Coronary artery (tissue), 2 donors: ENCODE data around the gene ALDH4A1.

Experiments used
- DNase-seq: peaks from one replicate; pipeline ENCODE4 v3.0.0-alpha.2; 2017; ENCODE audit warnings: low spot score
- H3K27ac ChIP-seq, 2 donors: fragments of 200-600 bp; sonication (generic); one replicate each; pipeline ENCODE4 v1.5.1; 2016 to 2019
- H3K4me3 ChIP-seq: fragments of 200-600 bp; sonication (generic); 2 replicates; pipeline ENCODE4 v1.5.1; 2016; ENCODE audit warnings: mild to moderate bottlenecking, moderate library complexity
- TF ChIP-seq, protein P1 (sequence below): fragments of 200-600 bp; sonication (generic); IDR thresholded peaks from one replicate; pipeline ENCODE4 v1.5.1; 2019; ENCODE audit warnings: antibody characterized with exemption

ALDH4A1 gene

GRCh38 chr1:18902523-18903290 lies at the start of gene ALDH4A1:
Gene ALDH4A1, minus strand, starts transcription at chr1:18902555. Its CDS starts 32 bp downstream, at chr1:18902523.
- peak within 1 kb of the TSS; percentile 89 for H3K4me3 ChIP-seq
- peak within 1 kb of the TSS; percentile 86 to 93 for H3K27ac ChIP-seq
- TF ChIP-seq, protein P1, sequence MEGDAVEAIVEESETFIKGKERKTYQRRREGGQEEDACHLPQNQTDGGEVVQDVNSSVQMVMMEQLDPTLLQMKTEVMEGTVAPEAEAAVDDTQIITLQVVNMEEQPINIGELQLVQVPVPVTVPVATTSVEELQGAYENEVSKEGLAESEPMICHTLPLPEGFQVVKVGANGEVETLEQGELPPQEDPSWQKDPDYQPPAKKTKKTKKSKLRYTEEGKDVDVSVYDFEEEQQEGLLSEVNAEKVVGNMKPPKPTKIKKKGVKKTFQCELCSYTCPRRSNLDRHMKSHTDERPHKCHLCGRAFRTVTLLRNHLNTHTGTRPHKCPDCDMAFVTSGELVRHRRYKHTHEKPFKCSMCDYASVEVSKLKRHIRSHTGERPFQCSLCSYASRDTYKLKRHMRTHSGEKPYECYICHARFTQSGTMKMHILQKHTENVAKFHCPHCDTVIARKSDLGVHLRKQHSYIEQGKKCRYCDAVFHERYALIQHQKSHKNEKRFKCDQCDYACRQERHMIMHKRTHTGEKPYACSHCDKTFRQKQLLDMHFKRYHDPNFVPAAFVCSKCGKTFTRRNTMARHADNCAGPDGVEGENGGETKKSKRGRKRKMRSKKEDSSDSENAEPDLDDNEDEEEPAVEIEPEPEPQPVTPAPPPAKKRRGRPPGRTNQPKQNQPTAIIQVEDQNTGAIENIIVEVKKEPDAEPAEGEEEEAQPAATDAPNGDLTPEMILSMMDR = no peak
- DNase-seq = peak; percentile 98

- DNase-seq = no peak
Measured at GRCh38 chr1:18951818-18952391, 49.5 kb upstream of the ALDH4A1 start.

DNA sequence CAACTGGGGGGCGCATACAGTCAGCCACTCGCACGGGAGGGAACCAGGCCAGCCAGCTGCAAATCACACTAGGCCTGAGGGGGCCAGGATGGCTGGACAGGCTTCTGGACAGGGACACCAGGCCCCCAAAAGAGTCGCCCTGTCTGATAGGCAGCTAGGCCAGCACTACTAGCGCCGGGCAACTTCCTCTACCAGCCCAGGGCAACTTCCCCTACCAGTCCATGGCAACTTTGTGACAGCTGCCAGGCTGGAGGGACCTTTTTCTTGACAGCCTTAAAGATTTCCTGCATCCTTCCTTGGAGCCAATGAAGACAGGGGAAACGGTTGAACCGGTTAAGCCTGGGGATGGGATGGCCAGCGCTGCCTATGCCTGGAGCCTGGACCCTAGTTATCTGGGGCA lies 49.1 kb upstream of the ALDH4A1 start:
- Histone ChIP-seq H3K27ac (peak overlapping the region; percentile 89 to 95), H3K4me3 (peak overlapping the region; percentile 68)
- TF ChIP-seq, protein P1 = no peak
- no peak for DNase-seq

More at GRCh38 chr1:18951818-18952391, 49.5 kb upstream of the ALDH4A1 start:
- TF ChIP-seq, protein P1 = no peak
- Histone ChIP-seq H3K27ac (peak overlapping the region; percentile 89 to 95), H3K4me3 (peak overlapping the region; percentile 68)

DNA sequence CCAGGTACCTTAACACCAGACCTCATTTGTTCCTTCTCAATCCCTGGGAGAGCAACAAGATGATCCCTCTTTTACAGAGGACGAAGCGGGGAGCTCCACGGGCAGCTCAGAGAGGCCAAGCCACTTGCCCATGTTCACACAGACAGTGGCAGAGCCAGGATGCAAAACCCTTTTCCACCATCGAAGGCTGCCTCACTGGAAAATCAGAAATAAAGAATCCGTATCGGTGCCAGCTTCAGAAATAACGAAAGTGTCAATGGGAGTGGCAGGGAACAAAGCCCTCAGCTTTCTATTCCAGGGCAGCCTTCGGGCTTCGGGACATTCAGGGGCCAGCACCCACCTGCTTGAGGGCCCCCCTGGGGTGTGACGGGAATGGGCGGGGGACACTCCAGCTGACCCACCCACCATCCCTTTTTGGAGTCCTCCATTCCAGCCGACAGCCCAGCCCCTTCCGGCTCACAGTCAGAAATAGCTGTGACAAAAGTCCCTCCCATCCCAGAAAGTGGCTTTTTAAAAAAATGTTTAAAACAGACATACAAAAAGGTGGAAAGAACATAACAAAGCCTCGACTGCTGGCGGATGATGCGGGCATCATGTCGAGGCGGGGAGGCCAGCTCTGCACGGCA lies 48.2 kb upstream of the ALDH4A1 start:
- TF ChIP-seq, protein P1 = no peak
- peak; percentile 91 for DNase-seq

GRCh38 chr1:18949686-18950400 lies 47.5 kb upstream of the ALDH4A1 start:
- peak overlapping the region; percentile 89 to 95 for H3K27ac ChIP-seq
- TF ChIP-seq, protein P1 = peak; percentile 26
- peak overlapping the region; percentile 68 for H3K4me3 ChIP-seq
- DNase-seq = peak; percentile 86

More for the DNA sequence above, 48.2 kb upstream of the ALDH4A1 start:
- H3K27ac ChIP-seq = peak overlapping the region; percentile 89 to 95
- H3K4me3 ChIP-seq = peak overlapping the region; percentile 68

DNA sequence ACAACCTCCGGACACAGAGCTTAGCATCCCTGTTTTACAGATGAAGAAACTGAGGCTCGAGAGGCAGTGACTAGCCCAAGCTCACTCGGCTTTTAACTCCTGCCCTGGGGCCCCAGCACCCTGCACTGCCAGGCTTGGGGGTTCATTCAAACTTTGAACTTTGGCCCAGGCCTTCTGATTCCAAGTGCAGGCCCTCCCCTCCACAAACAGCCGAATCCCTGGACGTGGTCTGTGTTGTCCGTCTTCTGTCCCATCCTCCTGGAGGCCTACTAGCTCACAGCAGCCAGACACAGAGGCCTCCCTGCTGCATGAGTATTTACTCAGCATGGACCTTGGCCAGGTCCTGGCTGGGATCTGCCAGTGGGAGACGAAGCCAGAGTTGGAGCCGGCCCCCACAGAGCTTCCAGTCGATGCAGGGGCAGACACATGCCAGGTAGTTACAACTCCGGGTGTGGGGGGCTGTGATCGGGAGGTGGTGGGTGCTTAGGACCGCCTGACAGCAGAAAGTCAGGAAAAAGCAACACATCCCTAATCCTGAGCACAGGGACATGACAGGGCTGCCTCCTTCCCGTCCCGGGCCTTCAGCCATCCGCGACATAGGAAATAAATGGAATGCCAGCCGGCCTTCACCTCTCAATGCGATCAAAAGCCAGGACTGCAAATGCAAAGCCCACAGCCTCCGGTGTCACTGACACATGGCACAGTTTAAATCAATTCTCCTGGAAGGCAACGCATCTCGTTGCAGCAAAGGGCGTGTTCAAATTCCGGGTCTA lies 46.7 kb upstream of the ALDH4A1 start:
- TF ChIP-seq, protein P1 = no peak
- no peak for DNase-seq
- Histone ChIP-seq H3K27ac (peak overlapping the region; percentile 89 to 95), H3K4me3 (peak overlapping the region; percentile 68)
